Ishikawa (cell line): Measurements from ENCODE around the gene AHCYL1.

Source experiments
- CEBPB ChIP-seq: IDR thresholded peaks from 2 replicates; pipeline ENCODE4 v1.6.1; 2012
- EGR1 ChIP-seq: IDR thresholded peaks from 2 replicates; pipeline ENCODE4 v1.6.1; 2012
- TCF12 ChIP-seq: IDR thresholded peaks from 2 replicates; pipeline ENCODE4 v1.6.1; 2012; ENCODE audit warnings: low read depth

- no peak for TF ChIP-seq EGR1
- no peak for TF ChIP-seq CEBPB
- TF ChIP-seq TCF12 = no peak
Observed at GRCh38 chr1:110012100-110012780, 27.7 kb downstream of the AHCYL1 start.
